Glomerular visceral epithelial cell (primary cell): Measurements from ENCODE around the gene CAMTA1.

ENCODE experiments used
- DNase-seq: peaks from one replicate; pipeline ENCODE4 v3.0.0-alpha.2; 2016; ENCODE audit errors: extremely low spot score

The CAMTA1 gene

GRCh38 chr1:7491109-7491817, 706.0 kb downstream of the CAMTA1 start:
- no peak for DNase-seq

- no peak for DNase-seq
These were observed 706.5 kb downstream of the CAMTA1 start for GRCh38 chr1:7491818-7492173.

- no peak for DNase-seq
These were observed 708.6 kb downstream of the CAMTA1 start for GRCh38 chr1:7493711-7494454.

- no peak for DNase-seq
These were observed 710.7 kb downstream of the CAMTA1 start for GRCh38 chr1:7495962-7496361.

GRCh38 chr1:7497107-7497637, 711.9 kb downstream of the CAMTA1 start:
- DNase-seq = no peak

- no peak for DNase-seq
These were observed 715.3 kb downstream of the CAMTA1 start for GRCh38 chr1:7500381-7501083.

- DNase-seq = no peak
These were observed 715.8 kb downstream of the CAMTA1 start for GRCh38 chr1:7501084-7501491.

GRCh38 chr1:7501723-7502603, 716.7 kb downstream of the CAMTA1 start:
- DNase-seq = no peak

GRCh38 chr1:7503691-7504437, 718.6 kb downstream of the CAMTA1 start:
- no peak for DNase-seq

- no peak for DNase-seq
These were observed 719.1 kb downstream of the CAMTA1 start for GRCh38 chr1:7504438-7504720.

GRCh38 chr1:7505094-7505770, 720.0 kb downstream of the CAMTA1 start:
- DNase-seq = no peak

GRCh38 chr1:7505771-7506453, 720.7 kb downstream of the CAMTA1 start:
- no peak for DNase-seq

- DNase-seq = no peak
These were observed 721.4 kb downstream of the CAMTA1 start for GRCh38 chr1:7506454-7507284.

- no peak for DNase-seq
These were observed 722.2 kb downstream of the CAMTA1 start for GRCh38 chr1:7507285-7508019.

- DNase-seq = no peak
These were observed 723.0 kb downstream of the CAMTA1 start for GRCh38 chr1:7508052-7508933.

- DNase-seq = no peak
These were observed 723.8 kb downstream of the CAMTA1 start for GRCh38 chr1:7508934-7509519.

- DNase-seq = no peak
These were observed 724.3 kb downstream of the CAMTA1 start for GRCh38 chr1:7509598-7509997.
